IMR-90 (cell line): ENCODE measurements around the gene SET. TPM values are rescaled to one million over a fixed set of nuclear protein-coding genes. Genes with fewer than 3 reads are reported as not detected.

Experiments
- ATAC-seq: fragments of 200-7000 bp; cut with Tn5 transposase; 2 replicates; pipeline ENCODE4 v1.9.1; 2020; ENCODE audit warnings: low read depth, mild to moderate bottlenecking, moderate library complexity
- BruUV-seq: library from RNA; stranded (reverse); fragments of 400-500 nt; replicated peaks from 2 replicates; lab custom pipeline; 2021; lab: Mats Ljungman, UMichigan
- CTCF ChIA-PET: fragments of 300-600 bp; formaldehyde crosslinking; extraction: SDS; loops from one replicate; lab custom pipeline; 2021; ENCODE audit warnings: antibody characterized with exemption; lab: Yijun Ruan, JAX
- POLR2A ChIA-PET: fragments of 300-600 bp; sonication (Branson Sonifier 250); formaldehyde crosslinking; loops from one replicate; lab custom pipeline; 2022; ENCODE audit warnings: antibody characterized with exemption; ENCODE audit not compliant: unreplicated experiment; lab: Charles Lee
- DNase-seq: peaks from one replicate; pipeline ENCODE4 v3.0.0; 2013
- H2AFZ ChIP-seq: replicated peaks from 2 replicates; pipeline ENCODE3; 2013; ENCODE audit warnings: low read length, mild to moderate bottlenecking; ENCODE audit not compliant: poor library complexity
- H2AK5ac ChIP-seq: 2 replicates; pipeline ENCODE4 v1.6.1; 2013; ENCODE audit warnings: low read depth, low read length, inconsistent platforms
- H2AK9ac ChIP-seq: replicated peaks from 2 replicates; pipeline ENCODE3; 2013; ENCODE audit warnings: mild to moderate bottlenecking, low read depth, low read length, moderate library complexity; ENCODE audit not compliant: poor library complexity
- H2BK120ac ChIP-seq: 2 replicates; pipeline ENCODE4 v1.6.1; 2013; ENCODE audit warnings: low read depth, low read length, inconsistent platforms
- H2BK15ac ChIP-seq: 3 replicates; pipeline ENCODE4 v1.6.1; 2013; ENCODE audit warnings: low read depth, low read length, inconsistent platforms
- H2BK20ac ChIP-seq: 2 replicates; pipeline ENCODE4 v1.6.1; 2013; ENCODE audit warnings: low read depth, mild to moderate bottlenecking, inconsistent platforms, low read length, moderate library complexity
- H2BK5ac ChIP-seq: 2 replicates; pipeline ENCODE4 v1.6.1; 2013; ENCODE audit warnings: mild to moderate bottlenecking, low read depth, low read length, inconsistent platforms; ENCODE audit not compliant: poor library complexity, severe bottlenecking
- H3K14ac ChIP-seq: replicated peaks from 2 replicates; pipeline ENCODE4 v1.6.1; 2013; ENCODE audit warnings: low read depth, low read length, inconsistent platforms
- H3K18ac ChIP-seq: 2 replicates; pipeline ENCODE4 v1.6.1; 2013; ENCODE audit warnings: low read depth, low read length, control low read depth
- H3K23ac ChIP-seq: 2 replicates; pipeline ENCODE4 v1.6.1; 2013; ENCODE audit warnings: low read depth, low read length, inconsistent platforms
- H3K27ac ChIP-seq: 2 replicates; pipeline ENCODE4 v1.5.1; 2013; ENCODE audit warnings: mild to moderate bottlenecking, control low read depth, low read length; ENCODE audit not compliant: insufficient read depth
- H3K27me3 ChIP-seq: 2 replicates; pipeline ENCODE4 v1.6.1; 2013; ENCODE audit warnings: low read length; ENCODE audit not compliant: control insufficient read depth, insufficient read depth
- H3K36me3 ChIP-seq: 2 replicates; pipeline ENCODE4 v1.6.1; 2013; ENCODE audit warnings: low read length, mixed read lengths; ENCODE audit not compliant: control insufficient read depth, insufficient read depth
- H3K4ac ChIP-seq: 2 replicates; pipeline ENCODE4 v1.6.1; 2013; ENCODE audit warnings: low read depth, low read length, inconsistent platforms
- H3K4me1 ChIP-seq: 2 replicates; pipeline ENCODE4 v1.6.1; 2013; ENCODE audit warnings: low read length, mixed read lengths; ENCODE audit not compliant: control insufficient read depth, insufficient read depth
- H3K4me2 ChIP-seq: 2 replicates; pipeline ENCODE4 v1.6.1; 2013; ENCODE audit warnings: low read depth, mild to moderate bottlenecking, control low read depth, low read length, moderate library complexity
- H3K4me3 ChIP-seq: 2 replicates; pipeline ENCODE4 v1.5.1; 2013; ENCODE audit warnings: low read depth, mild to moderate bottlenecking, control low read depth, low read length, moderate library complexity; ENCODE audit not compliant: insufficient read depth
- H3K56ac ChIP-seq: 2 replicates; pipeline ENCODE4 v1.6.1; 2013; ENCODE audit warnings: low read length, inconsistent platforms; ENCODE audit not compliant: insufficient read depth; ENCODE audit errors: extremely low read depth
- H3K79me1 ChIP-seq, 2 experiments: 2 replicates each; pipeline ENCODE4 v1.6.1; 2013; ENCODE audit warnings: low read length in 2 of 2, inconsistent platforms in 1 of 2, low read depth in 1 of 2
- H3K9ac ChIP-seq: 2 replicates; pipeline ENCODE4 v1.6.1; 2013; ENCODE audit warnings: low read depth, low read length, control low read depth
- H3K9me1 ChIP-seq: 2 replicates; pipeline ENCODE4 v1.6.1; 2013; ENCODE audit warnings: low read length, inconsistent platforms; ENCODE audit not compliant: insufficient read depth
- H3K9me3 ChIP-seq: 2 replicates; pipeline ENCODE4 v1.6.1; 2013; ENCODE audit warnings: low read length; ENCODE audit not compliant: control insufficient read depth, insufficient read depth
- H4K20me1 ChIP-seq: 2 replicates; pipeline ENCODE4 v1.6.1; 2013; ENCODE audit warnings: low read length, inconsistent platforms; ENCODE audit not compliant: insufficient read depth
- H4K5ac ChIP-seq: 2 replicates; pipeline ENCODE4 v1.6.1; 2013; ENCODE audit warnings: mild to moderate bottlenecking, low read depth, low read length, control low read depth
- H4K8ac ChIP-seq, 2 experiments: 2 replicates each; pipeline ENCODE4 v1.6.1; 2013; ENCODE audit warnings: low read depth in 2 of 2, low read length in 2 of 2, control low read depth in 1 of 2, inconsistent platforms in 1 of 2
- H4K91ac ChIP-seq: 2 replicates; pipeline ENCODE4 v1.6.1; 2013; ENCODE audit warnings: low read depth, low read length, inconsistent platforms; ENCODE audit not compliant: insufficient read depth
- BHLHE40 ChIP-seq: fragments of 150-350 bp; IDR thresholded peaks from 2 replicates; pipeline ENCODE4 v1.6.1; 2016; ENCODE audit warnings: mild to moderate bottlenecking, low read depth, low read length
- MAFK ChIP-seq: IDR thresholded peaks from 2 replicates; pipeline ENCODE4 v1.6.1; 2012; ENCODE audit warnings: low read depth, low read length, improper control_type of control experiment
- RFX5 ChIP-seq: IDR thresholded peaks from 2 replicates; pipeline ENCODE4 v1.8.0; 2012; ENCODE audit warnings: low read depth, mild to moderate bottlenecking, low read length, moderate library complexity
- SMC3 ChIP-seq: fragments of 150-350 bp; IDR thresholded peaks from 2 replicates; pipeline ENCODE4 v1.6.1; 2016; ENCODE audit warnings: low read depth, mild to moderate bottlenecking, antibody characterized with exemption, low read length, moderate library complexity
- whole genome bisulfite sequencing, 2 experiments: methylation state at CpG; one replicate each; pipeline versions ENCODE4 v1.1.5 to v1.1.7; 2013; ENCODE audit warnings: missing lambda C conversion rate in 2 of 2; ENCODE audit not compliant: insufficient read length in 1 of 2; ENCODE audit errors: extremely low coverage in 2 of 2; 5-methylcytosine and 5-hydroxymethylcytosine counted together
- dilution Hi-C: fragments of 300-500 bp; cut with HindIII; formaldehyde crosslinking; loops from one replicate; pipeline ENCODE4 v1.14.3; 2018; ENCODE audit warnings: low sequenced_read_pairs; ENCODE audit not compliant: unreplicated experiment
- in situ Hi-C: fragments of 300-500 bp; cut with MboI; formaldehyde crosslinking; loops from 3 replicates; pipeline ENCODE4 v1.14.3; 2019; ENCODE audit warnings: low sequenced_read_pairs, inconsistent platforms, mixed read lengths
- intact Hi-C: fragments of 100-400 bp; cut with micrococcal nuclease; formaldehyde crosslinking; loops from 2 replicates; pipeline ENCODE4 v1.10.0; 2022
- polyA plus RNA-seq, 3 experiments: library from polyadenylated mRNA; depleted of rRNA; stranded (reverse); fragments of >200 nt; gene quantifications; 2 replicates each; pipeline ENCODE4 v1.2.3, GENCODE V29; 2012; ENCODE audit warnings: low replicate concordance in 1 of 3
- total RNA-seq: library from RNA; depleted of rRNA; stranded (reverse); fragments of >200 nt; gene quantifications from 2 replicates; pipeline ENCODE4 v1.2.3, GENCODE V29; 2012

SET gene
- total and polyA plus RNA-seq, 2 of the 4 experiments (the other 2 are of a cell fraction): 104 to 182 TPM

DNA sequence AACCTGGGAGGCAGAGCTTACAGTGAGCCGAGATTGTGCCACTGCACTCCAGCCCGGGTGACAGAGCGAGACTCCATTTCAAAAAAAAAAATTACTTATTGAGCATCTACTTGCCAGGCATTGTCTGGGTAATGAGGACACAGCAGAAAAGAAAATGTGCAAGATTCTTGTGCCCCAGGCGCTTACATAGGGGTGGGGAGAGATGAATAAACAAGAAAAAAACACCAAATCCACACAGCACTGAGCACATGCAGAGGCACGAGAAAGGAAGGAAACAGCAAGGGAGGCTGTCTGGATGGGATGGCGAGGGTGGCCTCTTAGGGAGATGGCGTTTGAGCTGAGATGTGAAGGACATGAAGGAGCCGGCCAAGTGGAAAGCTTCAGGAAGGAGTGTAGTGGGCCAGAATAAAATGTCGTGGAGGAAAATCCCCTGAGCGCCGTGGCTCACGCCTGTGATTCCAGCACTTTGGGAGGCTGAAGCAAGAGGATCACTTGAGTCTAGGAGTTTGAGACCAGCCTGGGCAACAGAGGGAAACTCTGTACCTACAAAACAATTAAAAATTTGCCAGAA, 46.3 kb upstream of the SET start:
- H4K5ac ChIP-seq: no peak overlapping the region
- H3K27me3 ChIP-seq: no peaks in the 10 kb centered on the region
- H3K4ac ChIP-seq: no peak overlapping the region
- no peak overlapping the region for H3K14ac ChIP-seq
- dilution Hi-C loops (no loop called here), in situ Hi-C loops (no loop called here), intact Hi-C loops (no loop called here)
- H2BK20ac ChIP-seq: no peak overlapping the region
- H3K9me3 ChIP-seq: no peaks in the 10 kb centered on the region
- CTCF ChIA-PET: no interaction called here
- no CpG with 5 or more reads among the region's 12 CpGs for WGBS, 2 experiments
- H2BK5ac ChIP-seq: no peak overlapping the region
- no peak overlapping the region for H3K56ac ChIP-seq
- H2BK15ac ChIP-seq: no peak overlapping the region
- peaks cover 14 to 40% of the 10 kb centered on the region in 2 experiments; a peak in 3 of 4 replicates for H3K79me1 ChIP-seq
- H4K91ac ChIP-seq: no peak overlapping the region
- POLR2A ChIA-PET: interaction anchor here (0.6 kb wide), 1 partner anchor 44 kb away, joined by 3 read pairs; no protein-coding TSS in a partner anchor
- H3K9me1 ChIP-seq: peaks cover 10% of the 10 kb centered on the region; the same call in 1 of the 2 replicates
- TF ChIP-seq RFX5: no peak
- no peak for TF ChIP-seq SMC3
- no peak for TF ChIP-seq MAFK
- TF ChIP-seq BHLHE40: no peak
- DNase-seq: no peak
- H2AK5ac ChIP-seq: no peak overlapping the region
- H3K27ac ChIP-seq: no peak overlapping the region
- H4K8ac ChIP-seq: no peak overlapping the region
- H3K4me3 ChIP-seq: no peak overlapping the region
- H3K23ac ChIP-seq: no peak overlapping the region
- H3K4me1 ChIP-seq: peaks cover 4% of the 10 kb centered on the region
- no peak overlapping the region for H3K4me2 ChIP-seq
- no peak overlapping the region for H2AFZ ChIP-seq
- no peak overlapping the region for H3K9ac ChIP-seq
- peaks cover 4% of the 10 kb centered on the region for H3K36me3 ChIP-seq
- H3K18ac ChIP-seq: no peak overlapping the region
- no TSS peak for BruUV-seq
- no peak overlapping the region for H2AK9ac ChIP-seq
- no peak overlapping the region for H2BK120ac ChIP-seq
- H4K20me1 ChIP-seq: no peaks in the 10 kb centered on the region
- ATAC-seq: no peak
